RWPE2 (cell line): Measurements from ENCODE around the gene NSMCE1.
"Not testable (repeated sequence)": the region's sequence is repeated elsewhere in the genome, so short reads cannot be mapped to it uniquely, and the experiment has no call there.

Experiments used
- ATAC-seq: fragments of 200-7000 bp; cut with Tn5 transposase; 3 replicates; pipeline ENCODE4 v1.9.1; 2021; ENCODE audit warnings: low read depth
- DNase-seq: peaks from one replicate; pipeline ENCODE4 v3.0.0-alpha.2; 2020; ENCODE audit warnings: low spot score
- H3K27ac ChIP-seq: fragments of 450-650 bp; 2 replicates; pipeline ENCODE4 v1.5.1; 2017; ENCODE audit warnings: mild to moderate bottlenecking; ENCODE audit not compliant: poor library complexity, severe bottlenecking
- H3K27me3 ChIP-seq: fragments of 250-450 bp; sonication (Bioruptor Pico); 2 replicates; pipeline ENCODE4 v1.5.1; 2021; ENCODE audit warnings: mild to moderate bottlenecking, moderate library complexity; ENCODE audit not compliant: insufficient read depth, poor library complexity, severe bottlenecking
- H3K36me3 ChIP-seq: fragments of 250-450 bp; sonication (Bioruptor Pico); 2 replicates; pipeline ENCODE4 v1.5.1; 2020; ENCODE audit warnings: low read depth, mild to moderate bottlenecking, moderate library complexity
- H3K4me1 ChIP-seq: fragments of 250-450 bp; sonication (Bioruptor Pico); 2 replicates; pipeline ENCODE4 v1.5.1; 2021; ENCODE audit warnings: mild to moderate bottlenecking, moderate library complexity; ENCODE audit not compliant: insufficient read depth, poor library complexity, severe bottlenecking
- H3K4me3 ChIP-seq: fragments of 250-450 bp; sonication (Bioruptor Pico); 2 replicates; pipeline ENCODE4 v1.5.1; 2021; ENCODE audit warnings: mild to moderate bottlenecking, moderate library complexity; ENCODE audit not compliant: severe bottlenecking
- H3K9me3 ChIP-seq: fragments of 250-450 bp; sonication (Bioruptor Pico); 2 replicates; pipeline ENCODE4 v1.5.1; 2021; ENCODE audit warnings: mild to moderate bottlenecking, moderate library complexity; ENCODE audit not compliant: severe bottlenecking
- TF ChIP-seq, protein P1 (sequence below): fragments of 450-650 bp; IDR thresholded peaks from one replicate; pipeline ENCODE4 v1.5.1; 2017; ENCODE audit warnings: mild to moderate bottlenecking, moderate library complexity; ENCODE audit not compliant: poor library complexity, severe bottlenecking

NSMCE1 gene

DNA sequence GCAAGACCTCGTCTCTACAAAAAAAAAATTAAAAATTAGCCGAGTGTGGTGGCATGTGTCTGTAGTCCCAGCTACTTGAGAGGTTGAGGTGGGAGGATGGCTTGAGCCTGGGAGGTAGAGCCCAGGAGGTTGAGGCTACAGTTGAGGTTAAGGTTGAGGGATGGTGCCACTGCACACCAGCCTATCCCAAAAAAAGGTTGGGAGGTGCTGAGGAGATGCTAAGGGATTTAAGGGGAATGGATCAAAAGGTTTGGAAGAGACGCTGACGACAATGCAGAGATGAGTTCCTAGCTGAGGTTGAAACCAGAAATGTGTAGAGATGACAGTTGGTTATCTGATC, 4.7 kb upstream of the NSMCE1 start:
- TF ChIP-seq, protein P1, sequence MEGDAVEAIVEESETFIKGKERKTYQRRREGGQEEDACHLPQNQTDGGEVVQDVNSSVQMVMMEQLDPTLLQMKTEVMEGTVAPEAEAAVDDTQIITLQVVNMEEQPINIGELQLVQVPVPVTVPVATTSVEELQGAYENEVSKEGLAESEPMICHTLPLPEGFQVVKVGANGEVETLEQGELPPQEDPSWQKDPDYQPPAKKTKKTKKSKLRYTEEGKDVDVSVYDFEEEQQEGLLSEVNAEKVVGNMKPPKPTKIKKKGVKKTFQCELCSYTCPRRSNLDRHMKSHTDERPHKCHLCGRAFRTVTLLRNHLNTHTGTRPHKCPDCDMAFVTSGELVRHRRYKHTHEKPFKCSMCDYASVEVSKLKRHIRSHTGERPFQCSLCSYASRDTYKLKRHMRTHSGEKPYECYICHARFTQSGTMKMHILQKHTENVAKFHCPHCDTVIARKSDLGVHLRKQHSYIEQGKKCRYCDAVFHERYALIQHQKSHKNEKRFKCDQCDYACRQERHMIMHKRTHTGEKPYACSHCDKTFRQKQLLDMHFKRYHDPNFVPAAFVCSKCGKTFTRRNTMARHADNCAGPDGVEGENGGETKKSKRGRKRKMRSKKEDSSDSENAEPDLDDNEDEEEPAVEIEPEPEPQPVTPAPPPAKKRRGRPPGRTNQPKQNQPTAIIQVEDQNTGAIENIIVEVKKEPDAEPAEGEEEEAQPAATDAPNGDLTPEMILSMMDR = no peak
- H3K4me1 ChIP-seq = peaks cover 8% of the 10 kb centered on the region
- no peaks in the 10 kb centered on the region for H3K27me3 ChIP-seq
- H3K36me3 ChIP-seq = no peaks in the 10 kb centered on the region
- no peaks in the 10 kb centered on the region for H3K9me3 ChIP-seq
- ATAC-seq (no peak), DNase-seq (no peak)
- no peak overlapping the region for H3K4me3 ChIP-seq
- H3K27ac ChIP-seq = no peak overlapping the region

DNA sequence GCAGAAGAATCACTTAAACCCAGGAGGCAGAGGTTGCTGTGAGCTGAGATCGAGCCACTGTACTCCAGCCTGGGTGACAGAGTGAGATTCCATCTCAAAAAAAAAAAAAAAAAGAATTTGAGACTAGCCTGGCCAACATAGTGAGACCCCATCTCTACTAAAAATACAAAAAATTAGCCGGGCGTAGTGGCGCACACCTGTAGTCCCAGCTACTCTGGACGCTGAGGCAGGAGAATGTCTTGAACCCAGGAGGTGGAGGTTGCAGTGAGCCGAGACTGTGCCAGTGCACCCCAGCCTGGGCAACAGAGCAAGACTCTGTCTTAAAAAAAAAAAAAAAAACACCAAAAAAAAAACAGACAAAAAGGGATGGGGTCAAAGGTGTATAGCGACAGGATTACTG, 4.1 kb upstream of the NSMCE1 start:
- H3K27me3 ChIP-seq, H3K36me3 ChIP-seq, ATAC-seq, H3K9me3 ChIP-seq, H3K27ac ChIP-seq, H3K4me1 ChIP-seq, H3K4me3 ChIP-seq, DNase-seq: not testable (repeated sequence)

DNA sequence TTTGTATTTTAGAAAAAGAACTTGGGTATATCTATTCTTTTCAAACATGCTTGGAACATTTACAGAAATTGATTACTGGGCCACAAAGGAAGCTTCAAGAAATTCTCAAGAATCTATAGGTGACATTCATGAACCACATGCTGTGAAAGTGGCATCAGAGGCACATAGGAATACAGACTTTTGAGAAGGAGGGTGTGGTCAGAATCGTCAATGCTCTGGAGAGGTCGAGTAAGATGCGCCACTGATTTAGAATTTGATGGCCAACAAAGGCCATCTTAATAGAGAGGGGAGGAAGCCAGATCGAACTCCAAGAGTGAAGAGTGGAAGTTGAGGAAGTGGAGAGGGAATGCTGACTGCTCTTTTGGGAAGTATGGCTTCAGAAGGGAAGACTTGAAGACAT, 3.5 kb upstream of the NSMCE1 start:
- H3K4me1 ChIP-seq = peaks cover 8% of the 10 kb centered on the region
- TF ChIP-seq, protein P1 = no peak
- no peak overlapping the region for H3K27ac ChIP-seq
- no peak overlapping the region for H3K4me3 ChIP-seq
- DNase-seq (no peak), ATAC-seq (no peak)
- no peaks in the 10 kb centered on the region for H3K36me3 ChIP-seq
- no peaks in the 10 kb centered on the region for H3K9me3 ChIP-seq
- H3K27me3 ChIP-seq = no peaks in the 10 kb centered on the region

DNA sequence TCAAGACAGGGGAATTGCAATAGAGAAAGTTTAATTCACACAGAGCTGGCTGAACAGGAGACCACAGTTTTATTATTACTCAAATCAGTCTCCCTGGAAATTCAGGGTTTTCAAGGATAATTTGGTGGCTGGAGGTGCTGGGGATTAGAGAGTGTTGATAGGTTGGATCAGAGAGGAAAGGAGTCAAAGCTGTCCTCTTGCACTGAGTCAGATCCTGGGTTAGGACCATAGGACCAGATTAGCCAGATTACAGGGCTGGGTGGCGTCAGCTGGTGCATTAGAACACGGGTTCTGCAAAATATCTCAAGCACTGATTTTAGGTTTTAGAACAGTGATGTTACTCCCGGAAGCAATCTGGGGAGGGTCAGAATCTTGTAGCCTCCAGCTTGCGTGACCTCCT, 1.8 kb upstream of the NSMCE1 start:
- TF ChIP-seq, protein P1 = no peak
- no peaks in the 10 kb centered on the region for H3K27me3 ChIP-seq
- H3K4me3 ChIP-seq = no peak overlapping the region
- no peaks in the 10 kb centered on the region for H3K9me3 ChIP-seq
- H3K4me1 ChIP-seq = peaks cover 8% of the 10 kb centered on the region
- ATAC-seq (no peak), DNase-seq (no peak)
- no peak overlapping the region for H3K27ac ChIP-seq
- H3K36me3 ChIP-seq = no peaks in the 10 kb centered on the region; the same call in 1 of the 2 replicates

DNA sequence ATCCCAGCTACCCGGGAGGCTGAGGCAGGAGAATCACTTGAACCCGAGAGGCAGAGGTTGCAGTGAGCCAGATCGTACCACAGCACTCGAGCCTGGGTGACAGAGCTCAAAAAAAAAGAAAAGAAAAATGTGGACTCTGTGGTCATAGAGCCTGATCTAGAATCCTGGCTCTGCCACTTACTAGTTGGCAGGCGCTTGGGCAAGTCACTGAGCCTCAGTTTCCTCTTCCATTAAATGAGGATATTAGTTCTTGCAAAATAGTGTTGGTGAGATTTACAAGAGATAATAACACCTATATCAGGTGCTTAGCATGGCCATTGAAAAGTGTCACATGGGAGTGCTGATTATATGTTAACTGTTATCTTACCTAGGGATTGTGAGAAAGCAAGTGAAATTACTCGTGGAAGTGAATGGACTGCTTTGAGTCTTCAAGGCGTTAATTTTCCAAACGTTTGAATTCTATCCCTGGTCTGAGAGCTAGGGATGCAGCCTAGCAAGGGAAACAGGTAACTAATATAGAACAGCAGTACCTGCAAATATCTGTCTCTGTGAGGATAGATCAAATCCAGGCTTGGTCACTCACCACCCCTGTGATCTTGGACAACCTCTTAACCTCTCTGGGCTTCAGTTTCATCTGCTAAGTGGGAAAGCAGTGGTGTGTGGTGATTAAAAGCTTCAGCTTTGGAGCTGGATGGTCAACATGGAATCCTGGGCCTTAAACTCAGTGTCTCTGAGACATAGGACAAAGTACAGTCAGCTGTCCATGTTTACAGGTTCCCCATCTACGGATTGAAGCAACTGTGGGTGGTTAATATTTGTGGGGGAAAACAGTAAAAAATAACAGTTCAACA, 953 bp upstream of the NSMCE1 start:
- Histone ChIP-seq H3K4me3 (peak overlapping the region; percentile 71), H3K36me3 (no peaks in the 10 kb centered on the region; the same call in 1 of the 2 replicates), H3K27ac (peak overlapping the region; percentile 46), H3K4me1 (peaks cover 11% of the 10 kb centered on the region), H3K9me3 (no peaks in the 10 kb centered on the region), H3K27me3 (no peaks in the 10 kb centered on the region)
- DNase-seq (no peak), ATAC-seq (no peak)
- TF ChIP-seq, protein P1 = no peak
